Ishikawa (cell line): Measurements from ENCODE around the gene TNFSF13.
A peak's percentile ranks its signal among the peaks of the same experiment; 100 is the strongest.

ENCODE experiments used
- CEBPB ChIP-seq: IDR thresholded peaks from 2 replicates; pipeline ENCODE4 v1.6.1; 2012
- CREB1 ChIP-seq: IDR thresholded peaks from 2 replicates; pipeline ENCODE4 v1.6.1; 2012; ENCODE audit warnings: low read depth
- EGR1 ChIP-seq: IDR thresholded peaks from 2 replicates; pipeline ENCODE4 v1.6.1; 2012
- EP300 ChIP-seq: IDR thresholded peaks from 2 replicates; pipeline ENCODE4 v1.6.1; 2012; ENCODE audit warnings: borderline replicate concordance
- FOXM1 ChIP-seq: IDR thresholded peaks from 2 replicates; pipeline ENCODE4 v1.6.1; 2012; ENCODE audit warnings: low read depth, borderline replicate concordance
- NFIC ChIP-seq: IDR thresholded peaks from 2 replicates; pipeline ENCODE4 v1.6.1; 2012
- RAD21 ChIP-seq: IDR thresholded peaks from 2 replicates; pipeline ENCODE4 v1.6.1; 2012; ENCODE audit warnings: low read depth
- TAF1 ChIP-seq: IDR thresholded peaks from 2 replicates; pipeline ENCODE4 v1.6.1; 2012; ENCODE audit warnings: low read depth, mild to moderate bottlenecking
- TCF12 ChIP-seq: IDR thresholded peaks from 2 replicates; pipeline ENCODE4 v1.6.1; 2012; ENCODE audit warnings: low read depth
- TEAD4 ChIP-seq: IDR thresholded peaks from 2 replicates; pipeline ENCODE4 v1.6.1; 2012
- YY1 ChIP-seq: IDR thresholded peaks from 2 replicates; pipeline ENCODE4 v1.6.1; 2012; ENCODE audit warnings: low read depth
- ZBTB7A ChIP-seq: IDR thresholded peaks from 2 replicates; pipeline ENCODE4 v1.6.1; 2012; ENCODE audit warnings: low read depth
- TF ChIP-seq, protein P1 (sequence below): IDR thresholded peaks from 2 replicates; pipeline ENCODE4 v1.6.1; 2012
- TF ChIP-seq, protein P2 (sequence below): IDR thresholded peaks from 2 replicates; pipeline ENCODE4 v1.6.1; 2012
- TF ChIP-seq, protein P3 (sequence below): IDR thresholded peaks from 2 replicates; pipeline ENCODE4 v1.6.1; 2012; ENCODE audit warnings: low read depth, mild to moderate bottlenecking

Gene TNFSF13

DNA sequence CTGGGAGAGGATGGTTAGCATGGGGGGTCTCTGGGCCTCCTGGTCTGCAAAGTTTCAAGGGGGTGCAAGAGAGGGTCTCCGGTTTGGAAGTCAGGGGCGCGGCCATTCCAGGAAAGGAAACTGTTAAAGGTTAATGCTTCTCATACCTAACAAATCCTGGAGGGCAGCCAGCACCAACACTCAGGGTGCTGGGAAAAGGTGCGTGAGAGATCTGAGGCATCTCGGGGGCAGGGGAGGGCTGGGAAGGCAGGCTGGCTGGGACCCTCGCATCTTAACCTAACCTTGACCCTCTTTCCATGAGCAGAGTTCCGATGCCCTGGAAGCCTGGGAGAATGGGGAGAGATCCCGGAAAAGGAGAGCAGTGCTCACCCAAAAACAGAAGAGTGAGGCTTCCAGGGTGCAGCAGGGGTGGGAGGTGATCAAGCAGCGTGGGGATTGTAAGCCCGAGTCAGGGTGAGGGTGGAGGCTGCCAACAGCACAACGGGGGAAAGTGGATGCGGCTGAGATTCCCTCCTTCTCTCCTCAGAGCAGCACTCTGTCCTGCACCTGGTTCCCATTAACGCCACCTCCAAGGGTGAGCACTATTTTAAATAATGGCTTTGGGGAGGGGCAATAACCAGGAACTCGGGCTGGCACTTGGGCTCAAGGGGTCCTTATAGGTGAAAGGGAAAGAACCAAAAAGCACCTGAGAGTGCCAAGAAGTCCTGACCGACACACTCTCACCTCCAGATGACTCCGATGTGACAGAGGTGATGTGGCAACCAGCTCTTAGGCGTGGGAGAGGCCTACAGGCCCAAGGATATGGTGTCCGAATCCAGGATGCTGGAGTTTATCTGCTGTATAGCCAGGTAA lies 996 bp downstream of the TNFSF13 start:
- no peak for TF ChIP-seq FOXM1
- TF ChIP-seq NFIC, result peak; percentile 29; the same call in 1 of the 2 replicates
- no peak for TF ChIP-seq CEBPB

DNA sequence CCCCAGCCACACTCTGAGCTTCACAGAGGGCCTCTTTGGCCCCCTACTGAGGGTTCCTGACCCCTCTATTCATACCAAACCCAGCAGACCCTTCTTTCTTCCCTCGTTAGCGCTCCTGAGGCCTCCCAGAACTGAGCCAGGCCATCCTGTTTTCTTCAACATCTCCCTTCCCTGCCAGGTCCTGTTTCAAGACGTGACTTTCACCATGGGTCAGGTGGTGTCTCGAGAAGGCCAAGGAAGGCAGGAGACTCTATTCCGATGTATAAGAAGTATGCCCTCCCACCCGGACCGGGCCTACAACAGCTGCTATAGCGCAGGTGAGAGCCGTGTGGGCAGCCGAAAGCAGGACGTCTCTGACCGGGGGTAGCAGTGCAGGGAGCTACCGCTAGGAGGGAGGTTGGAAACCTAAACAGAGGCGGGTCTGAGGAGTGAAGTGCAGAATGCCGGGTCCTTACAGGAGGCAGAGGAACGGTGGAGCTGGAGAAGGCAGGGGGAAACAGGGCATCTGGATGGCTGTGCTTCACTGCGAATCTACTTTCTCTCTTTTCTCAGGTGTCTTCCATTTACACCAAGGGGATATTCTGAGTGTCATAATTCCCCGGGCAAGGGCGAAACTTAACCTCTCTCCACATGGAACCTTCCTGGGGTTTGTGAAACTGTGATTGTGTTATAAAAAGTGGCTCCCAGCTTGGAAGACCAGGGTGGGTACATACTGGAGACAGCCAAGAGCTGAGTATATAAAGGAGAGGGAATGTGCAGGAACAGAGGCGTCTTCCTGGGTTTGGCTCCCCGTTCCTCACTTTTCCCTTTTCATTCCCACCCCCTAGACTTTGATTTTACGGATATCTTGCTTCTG lies 1.9 kb downstream of the TNFSF13 start:
- TF ChIP-seq CREB1 (no peak), FOXM1 (no peak), YY1 (no peak), ZBTB7A (no peak), TEAD4 (no peak), EGR1 (no peak), NFIC (no peak), TCF12 (no peak), TAF1 (no peak), CEBPB (no peak)
- TF ChIP-seq, protein P1, sequence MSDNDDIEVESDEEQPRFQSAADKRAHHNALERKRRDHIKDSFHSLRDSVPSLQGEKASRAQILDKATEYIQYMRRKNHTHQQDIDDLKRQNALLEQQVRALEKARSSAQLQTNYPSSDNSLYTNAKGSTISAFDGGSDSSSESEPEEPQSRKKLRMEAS, result no peak
- TF ChIP-seq, protein P2, sequence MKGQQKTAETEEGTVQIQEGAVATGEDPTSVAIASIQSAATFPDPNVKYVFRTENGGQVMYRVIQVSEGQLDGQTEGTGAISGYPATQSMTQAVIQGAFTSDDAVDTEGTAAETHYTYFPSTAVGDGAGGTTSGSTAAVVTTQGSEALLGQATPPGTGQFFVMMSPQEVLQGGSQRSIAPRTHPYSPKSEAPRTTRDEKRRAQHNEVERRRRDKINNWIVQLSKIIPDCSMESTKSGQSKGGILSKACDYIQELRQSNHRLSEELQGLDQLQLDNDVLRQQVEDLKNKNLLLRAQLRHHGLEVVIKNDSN, result no peak

DNA sequence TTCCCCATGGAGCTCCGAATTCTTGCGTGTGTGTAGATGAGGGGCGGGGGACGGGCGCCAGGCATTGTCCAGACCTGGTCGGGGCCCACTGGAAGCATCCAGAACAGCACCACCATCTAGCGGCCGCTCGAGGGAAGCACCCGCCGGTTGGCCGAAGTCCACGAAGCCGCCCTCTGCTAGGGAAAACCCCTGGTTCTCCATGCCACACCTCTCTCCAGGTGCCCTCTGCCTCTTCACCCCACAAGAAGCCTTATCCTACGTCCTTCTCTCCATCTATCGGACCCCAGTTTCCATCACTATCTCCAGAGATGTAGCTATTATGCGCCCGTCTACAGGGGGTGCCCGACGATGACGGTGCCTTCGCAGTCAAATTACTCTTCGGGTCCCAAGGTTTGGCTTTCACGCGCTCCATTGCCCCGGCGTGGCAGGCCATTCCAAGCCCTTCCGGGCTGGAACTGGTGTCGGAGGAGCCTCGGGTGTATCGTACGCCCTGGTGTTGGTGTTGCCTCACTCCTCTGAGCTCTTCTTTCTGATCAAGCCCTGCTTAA lies 2.6 kb downstream of the TNFSF13 start:
- TF ChIP-seq RAD21 (peak; percentile 84), EGR1 (no peak), NFIC (peak; percentile 47; the same call in 1 of the 2 replicates), TEAD4 (no peak), YY1 (no peak)
- TF ChIP-seq, protein P1, result 0 out of 2 replicates have a peak, but pooled peaks have one; percentile 10

DNA sequence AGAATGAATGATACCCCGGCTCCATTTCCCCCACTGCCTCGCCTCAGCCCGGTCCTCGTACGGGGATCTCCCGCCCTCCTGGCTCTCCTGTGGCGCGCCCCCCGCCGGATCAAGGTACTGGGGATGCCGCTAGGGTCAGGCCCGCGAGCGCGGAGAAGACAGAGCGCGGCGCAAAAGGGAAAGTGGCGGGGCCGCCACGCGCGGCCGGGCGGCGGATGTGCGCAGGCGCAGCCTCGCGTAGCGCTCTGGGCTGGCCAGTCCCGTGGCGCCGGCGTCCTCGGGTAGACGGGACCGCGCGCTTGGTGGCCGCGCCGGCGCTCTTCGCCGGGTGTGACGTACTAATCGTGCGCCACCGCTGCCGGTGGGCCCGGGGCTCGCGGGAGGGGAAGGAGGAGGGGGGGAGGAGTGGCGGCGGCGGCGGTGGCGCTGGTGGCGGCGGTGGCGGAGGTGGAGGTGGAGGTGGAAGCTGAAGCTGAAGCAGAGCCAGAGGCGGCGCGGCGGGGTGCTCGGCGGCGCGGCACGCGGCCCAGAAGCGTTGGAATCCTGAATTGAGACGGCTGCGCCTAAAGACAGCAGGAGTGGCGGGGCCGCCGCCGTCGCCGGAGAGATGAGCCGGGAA lies 3.1 kb downstream of the TNFSF13 start, which contains the start of gene SENP3:
Gene SENP3 (plus strand): TSS at position 331 of the 619 bp plus-strand sequence. CDS start 1,158 bp downstream, outside the sequence.
- TF ChIP-seq TEAD4, result no peak
- no peak for TF ChIP-seq EP300
- no peak for TF ChIP-seq FOXM1
- TF ChIP-seq TAF1, result peak; percentile 79
- peak; percentile 29; the same call in 1 of the 2 replicates for TF ChIP-seq TCF12
- TF ChIP-seq, protein P1, result peak; percentile 66
- 0 out of 2 replicates have a peak, but pooled peaks have one; percentile 44 for TF ChIP-seq ZBTB7A
- TF ChIP-seq CREB1, result peak; percentile 87
- no peak for TF ChIP-seq RAD21

DNA sequence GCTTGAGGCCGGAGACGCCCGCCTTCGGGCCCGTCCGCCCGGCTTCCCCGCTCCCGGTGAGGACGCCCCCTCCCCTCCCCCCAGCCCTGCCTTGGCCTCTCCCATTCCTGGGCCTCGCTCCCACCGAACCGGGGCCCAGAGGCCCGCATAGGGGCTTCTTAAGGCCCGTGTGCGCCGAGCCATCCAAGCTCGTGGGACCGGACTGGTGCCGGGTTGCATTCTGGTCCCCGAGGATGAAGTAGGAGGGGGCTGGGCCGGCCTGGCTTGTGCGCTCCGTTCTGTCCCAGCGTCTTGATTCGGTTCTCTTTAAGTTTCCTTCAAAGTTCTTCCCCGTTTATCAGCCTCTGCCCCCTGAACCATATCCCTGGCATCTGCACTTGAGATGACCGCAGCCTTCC lies 3.7 kb downstream of the TNFSF13 start:
- TF ChIP-seq, protein P1, result no peak
- TF ChIP-seq, protein P3, sequence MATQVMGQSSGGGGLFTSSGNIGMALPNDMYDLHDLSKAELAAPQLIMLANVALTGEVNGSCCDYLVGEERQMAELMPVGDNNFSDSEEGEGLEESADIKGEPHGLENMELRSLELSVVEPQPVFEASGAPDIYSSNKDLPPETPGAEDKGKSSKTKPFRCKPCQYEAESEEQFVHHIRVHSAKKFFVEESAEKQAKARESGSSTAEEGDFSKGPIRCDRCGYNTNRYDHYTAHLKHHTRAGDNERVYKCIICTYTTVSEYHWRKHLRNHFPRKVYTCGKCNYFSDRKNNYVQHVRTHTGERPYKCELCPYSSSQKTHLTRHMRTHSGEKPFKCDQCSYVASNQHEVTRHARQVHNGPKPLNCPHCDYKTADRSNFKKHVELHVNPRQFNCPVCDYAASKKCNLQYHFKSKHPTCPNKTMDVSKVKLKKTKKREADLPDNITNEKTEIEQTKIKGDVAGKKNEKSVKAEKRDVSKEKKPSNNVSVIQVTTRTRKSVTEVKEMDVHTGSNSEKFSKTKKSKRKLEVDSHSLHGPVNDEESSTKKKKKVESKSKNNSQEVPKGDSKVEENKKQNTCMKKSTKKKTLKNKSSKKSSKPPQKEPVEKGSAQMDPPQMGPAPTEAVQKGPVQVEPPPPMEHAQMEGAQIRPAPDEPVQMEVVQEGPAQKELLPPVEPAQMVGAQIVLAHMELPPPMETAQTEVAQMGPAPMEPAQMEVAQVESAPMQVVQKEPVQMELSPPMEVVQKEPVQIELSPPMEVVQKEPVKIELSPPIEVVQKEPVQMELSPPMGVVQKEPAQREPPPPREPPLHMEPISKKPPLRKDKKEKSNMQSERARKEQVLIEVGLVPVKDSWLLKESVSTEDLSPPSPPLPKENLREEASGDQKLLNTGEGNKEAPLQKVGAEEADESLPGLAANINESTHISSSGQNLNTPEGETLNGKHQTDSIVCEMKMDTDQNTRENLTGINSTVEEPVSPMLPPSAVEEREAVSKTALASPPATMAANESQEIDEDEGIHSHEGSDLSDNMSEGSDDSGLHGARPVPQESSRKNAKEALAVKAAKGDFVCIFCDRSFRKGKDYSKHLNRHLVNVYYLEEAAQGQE, result no peak

DNA sequence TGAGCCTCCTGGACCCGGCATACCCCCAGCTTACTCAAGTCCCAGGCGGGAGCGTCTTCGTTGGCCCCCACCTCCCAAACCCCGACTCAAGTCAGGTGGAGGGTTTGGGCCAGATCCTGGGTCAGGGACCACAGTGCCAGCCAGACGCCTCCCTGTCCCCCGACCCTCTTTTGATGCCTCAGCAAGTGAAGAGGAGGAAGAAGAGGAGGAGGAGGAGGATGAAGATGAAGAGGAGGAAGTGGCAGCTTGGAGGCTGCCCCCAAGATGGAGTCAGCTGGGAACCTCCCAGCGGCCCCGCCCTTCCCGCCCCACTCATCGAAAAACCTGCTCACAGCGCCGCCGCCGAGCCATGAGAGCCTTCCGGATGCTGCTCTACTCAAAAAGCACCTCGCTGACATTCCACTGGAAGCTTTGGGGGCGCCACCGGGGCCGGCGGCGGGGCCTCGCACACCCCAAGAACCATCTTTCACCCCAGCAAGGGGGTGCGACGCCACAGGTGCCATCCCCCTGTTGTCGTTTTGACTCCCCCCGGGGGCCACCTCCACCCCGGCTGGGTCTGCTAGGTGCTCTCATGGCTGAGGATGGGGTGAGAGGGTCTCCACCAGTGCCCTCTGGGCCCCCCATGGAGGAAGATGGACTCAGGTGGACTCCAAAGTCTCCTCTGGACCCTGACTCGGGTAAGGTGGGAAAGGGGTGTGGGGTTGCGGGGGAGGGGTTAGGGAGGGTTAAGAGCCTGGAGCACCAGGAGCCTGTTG lies 4.7 kb downstream of the TNFSF13 start:
- TF ChIP-seq TCF12 (no peak), ZBTB7A (no peak), RAD21 (no peak), FOXM1 (no peak), CEBPB (no peak), EP300 (no peak), TAF1 (no peak), NFIC (no peak), TEAD4 (no peak), EGR1 (no peak), YY1 (no peak)
- TF ChIP-seq, protein P1, result no peak
- TF ChIP-seq, protein P3, result no peak
